Neural progenitor cell (in vitro differentiated cells): ENCODE data around the gene CD9. TPM values are rescaled to one million over a fixed set of nuclear protein-coding genes. Genes with fewer than 3 reads are reported as not detected.
A peak's percentile ranks its signal among the peaks of the same experiment; 100 is the strongest.

ENCODE experiments used
- DNase-seq: peaks from one replicate; pipeline ENCODE4 v3.0.0-alpha.2; 2016; ENCODE audit warnings: low spot score
- H2AFZ ChIP-seq: fragments of 200-600 bp; sonication (generic); replicated peaks from 2 replicates; pipeline ENCODE4 v1.6.1; 2016; ENCODE audit warnings: antibody characterized with exemption
- H3F3A ChIP-seq: fragments of 200-600 bp; sonication (generic); 2 replicates; pipeline ENCODE4 v1.6.1; 2016; ENCODE audit warnings: antibody characterized with exemption, low read depth
- H3K27ac ChIP-seq: fragments of 200-600 bp; sonication (generic); 2 replicates; pipeline ENCODE4 v1.5.1; 2016; ENCODE audit warnings: mild to moderate bottlenecking
- H3K27me3 ChIP-seq: fragments of 200-600 bp; sonication (generic); 2 replicates; pipeline ENCODE4 v1.6.1; 2016; ENCODE audit warnings: mild to moderate bottlenecking, moderate library complexity
- H3K36me3 ChIP-seq: fragments of 200-600 bp; sonication (generic); 2 replicates; pipeline ENCODE4 v1.5.1; 2016
- H3K4me1 ChIP-seq: fragments of 200-600 bp; sonication (generic); 2 replicates; pipeline ENCODE4 v1.6.1; 2016; ENCODE audit warnings: mixed run types
- H3K4me2 ChIP-seq: fragments of 200-600 bp; sonication (generic); 2 replicates; pipeline ENCODE4 v1.6.1; 2016
- H3K4me3 ChIP-seq: fragments of 200-600 bp; sonication (generic); 2 replicates; pipeline ENCODE4 v1.5.1; 2016
- H3K79me2 ChIP-seq: fragments of 200-600 bp; sonication (generic); 2 replicates; pipeline ENCODE4 v1.6.1; 2016; ENCODE audit warnings: low read depth
- H3K9ac ChIP-seq: fragments of 200-600 bp; sonication (generic); 2 replicates; pipeline ENCODE4 v1.6.1; 2016
- H3K9me3 ChIP-seq: fragments of 200-600 bp; sonication (generic); 2 replicates; pipeline ENCODE4 v1.5.1; 2016; ENCODE audit warnings: low read depth
- H4K20me1 ChIP-seq: fragments of 200-600 bp; sonication (generic); 2 replicates; pipeline ENCODE4 v1.6.1; 2016; ENCODE audit warnings: low read depth
- H3K27ac Mint-ChIP-seq: 3 replicates; pipeline ENCODE4 v1.8.0; 2021; ENCODE audit warnings: mixed read lengths
- H3K27me3 Mint-ChIP-seq: 2 replicates; pipeline ENCODE4 v1.8.0; 2022; ENCODE audit warnings: low read depth, mild to moderate bottlenecking, inconsistent platforms, moderate library complexity, mixed read lengths; ENCODE audit not compliant: insufficient read depth
- H3K36me3 Mint-ChIP-seq: 3 replicates; pipeline ENCODE4 v1.8.0; 2021; ENCODE audit warnings: mixed read lengths
- H3K4me1 Mint-ChIP-seq: 3 replicates; pipeline ENCODE4 v1.8.0; 2021; ENCODE audit warnings: mixed read lengths
- H3K4me3 Mint-ChIP-seq: 3 replicates; pipeline ENCODE4 v1.8.0; 2021; ENCODE audit warnings: mild to moderate bottlenecking, moderate library complexity, mixed read lengths
- H3K9me3 Mint-ChIP-seq: 3 replicates; pipeline ENCODE4 v1.8.0; 2020; ENCODE audit warnings: mixed read lengths
- CTCF ChIP-seq: fragments of 200-600 bp; sonication (generic); IDR thresholded peaks from 2 replicates; pipeline ENCODE4 v1.5.1; 2017; ENCODE audit warnings: antibody characterized with exemption, mild to moderate bottlenecking
- EZH2 ChIP-seq: fragments of 200-600 bp; sonication (generic); IDR thresholded peaks from 2 replicates; pipeline ENCODE4 v1.6.1; 2017; ENCODE audit warnings: antibody characterized with exemption, mild to moderate bottlenecking, moderate library complexity
- EZH2phosphoT487 ChIP-seq: fragments of 200-600 bp; sonication (generic); IDR thresholded peaks from 2 replicates; pipeline ENCODE4 v1.6.1; 2017; ENCODE audit warnings: antibody characterized with exemption
- total RNA-seq: library from RNA; depleted of rRNA; stranded (reverse); fragments of >200 nt; gene quantifications from 2 replicates; pipeline ENCODE4 v1.2.3, GENCODE V29; 2015; ENCODE audit warnings: low replicate concordance

The CD9 gene
- total RNA-seq, 1 donor from 2014 or later = 3.6 TPM

GRCh38 chr12:6280053-6280469 lies 79.9 kb downstream of the CD9 start:
- no peak overlapping the region for H3K27ac Mint-ChIP-seq
- Histone ChIP-seq H3K9ac (no peak overlapping the region), H3K4me3 (no peak overlapping the region), H2AFZ (no peak overlapping the region), H3K4me2 (no peak overlapping the region), H3K9me3 (no peaks in the 10 kb centered on the region), H3K79me2 (no peaks in the 10 kb centered on the region), H3K27ac (no peak overlapping the region), H3K36me3 (no peaks in the 10 kb centered on the region), H3F3A (peaks cover 18% of the 10 kb centered on the region), H4K20me1 (no peaks in the 10 kb centered on the region), H3K4me1 (peaks cover 7% of the 10 kb centered on the region), H3K27me3 (peaks cover 29% of the 10 kb centered on the region)
- no peaks in the 10 kb centered on the region for H3K9me3 Mint-ChIP-seq
- peak overlapping the region; percentile 10 for H3K4me3 Mint-ChIP-seq
- H3K4me1 Mint-ChIP-seq = peaks cover 47% of the 10 kb centered on the region
- peaks cover 19% of the 10 kb centered on the region for H3K27me3 Mint-ChIP-seq
- no peak for DNase-seq
- no peaks in the 10 kb centered on the region for H3K36me3 Mint-ChIP-seq
- TF ChIP-seq CTCF = no peak
- TF ChIP-seq EZH2 = no peak
- no peak for TF ChIP-seq EZH2phosphoT487

GRCh38 chr12:6280672-6281071 lies 80.5 kb downstream of the CD9 start:
- Histone ChIP-seq H3K9ac (no peak overlapping the region), H3K27ac (no peak overlapping the region), H3K79me2 (no peaks in the 10 kb centered on the region), H4K20me1 (no peaks in the 10 kb centered on the region), H3K36me3 (no peaks in the 10 kb centered on the region), H2AFZ (no peak overlapping the region), H3K4me2 (no peak overlapping the region), H3F3A (peaks cover 15% of the 10 kb centered on the region), H3K4me3 (no peak overlapping the region), H3K27me3 (peaks cover 29% of the 10 kb centered on the region), H3K9me3 (no peaks in the 10 kb centered on the region), H3K4me1 (peaks cover 6% of the 10 kb centered on the region)
- H3K27ac Mint-ChIP-seq = no peak overlapping the region
- H3K4me1 Mint-ChIP-seq = peaks cover 44% of the 10 kb centered on the region
- TF ChIP-seq CTCF (no peak), EZH2 (no peak), EZH2phosphoT487 (no peak)
- peaks cover 19% of the 10 kb centered on the region for H3K27me3 Mint-ChIP-seq
- DNase-seq = no peak
- H3K36me3 Mint-ChIP-seq = no peaks in the 10 kb centered on the region
- no peaks in the 10 kb centered on the region for H3K9me3 Mint-ChIP-seq
- peak overlapping the region; percentile 18 for H3K4me3 Mint-ChIP-seq

- H3K27ac ChIP-seq = no peak overlapping the region
- H3K4me1 ChIP-seq = peaks cover 6% of the 10 kb centered on the region
- H3K27ac Mint-ChIP-seq = no peak overlapping the region
- H3K4me1 Mint-ChIP-seq = peaks cover 43% of the 10 kb centered on the region
- no peaks in the 10 kb centered on the region for H3K79me2 ChIP-seq
- no peaks in the 10 kb centered on the region for H4K20me1 ChIP-seq
- H3K36me3 ChIP-seq = no peaks in the 10 kb centered on the region
- H3K27me3 ChIP-seq = peaks cover 29% of the 10 kb centered on the region
- no peak overlapping the region for H2AFZ ChIP-seq
- no peak for TF ChIP-seq EZH2phosphoT487
- no peak for TF ChIP-seq CTCF
- no peak for TF ChIP-seq EZH2
- H3K4me3 Mint-ChIP-seq = peak overlapping the region; percentile 63
- H3K4me3 ChIP-seq = no peak overlapping the region
- H3K9ac ChIP-seq = no peak overlapping the region
- H3K4me2 ChIP-seq = no peak overlapping the region
- H3K9me3 Mint-ChIP-seq = no peaks in the 10 kb centered on the region
- H3K36me3 Mint-ChIP-seq = no peaks in the 10 kb centered on the region
- no peaks in the 10 kb centered on the region for H3K9me3 ChIP-seq
- H3K27me3 Mint-ChIP-seq = peaks cover 22% of the 10 kb centered on the region
- peaks cover 15% of the 10 kb centered on the region for H3F3A ChIP-seq
- DNase-seq = no peak
Measured at GRCh38 chr12:6281081-6281809, 81.0 kb downstream of the CD9 start.
